HepG2 (cell line): ENCODE measurements around the gene DQX1. TPM values are rescaled to one million over a fixed set of nuclear protein-coding genes. Genes with fewer than 3 reads are reported as not detected.
A peak's percentile ranks its signal among the peaks of the same experiment; 100 is the strongest.

Experiments used
- ARNTL ChIP-seq: sonication (generic); formaldehyde crosslinking; IDR thresholded peaks from 2 replicates; pipeline ENCODE4 v1.4.0; 2020; ENCODE audit warnings: mild to moderate bottlenecking, missing genetic modification reagents
- CREB1 ChIP-seq, 2 experiments: fragments of 450-650 bp in 1 of 2; IDR thresholded peaks; 2 replicates each; pipeline ENCODE4 v1.6.1; 2016 to 2017; ENCODE audit warnings: control low read depth in 1 of 2, mild to moderate bottlenecking in 1 of 2, missing compliant biosample characterization in 1 of 2, missing genetic modification characterization in 1 of 2
- CREM ChIP-seq, 2 experiments: sonication (generic) in 1 of 2; formaldehyde crosslinking in 1 of 2; IDR thresholded peaks; 2 replicates each; pipeline versions ENCODE4 v1.4.0 to v1.6.1; 2016 to 2020; ENCODE audit warnings: antibody characterized with exemption in 1 of 2, mild to moderate bottlenecking in 1 of 2, missing genetic modification reagents in 1 of 2
- HNF1A ChIP-seq, 2 experiments: sonication (generic) in 1 of 2; formaldehyde crosslinking in 1 of 2; IDR thresholded peaks; 2 replicates each; pipeline versions ENCODE4 v1.4.0 to v1.6.1; 2016 to 2020; ENCODE audit warnings: borderline replicate concordance in 1 of 2, low read depth in 1 of 2, mild to moderate bottlenecking in 1 of 2, missing genetic modification reagents in 1 of 2
- HNF4G ChIP-seq, 2 experiments: sonication (generic) in 1 of 2; formaldehyde crosslinking in 1 of 2; IDR thresholded peaks; 2 replicates each; pipeline versions ENCODE4 v1.4.0 to v1.6.1; 2011 to 2020; ENCODE audit warnings: borderline replicate concordance in 2 of 2, low read depth in 2 of 2, mild to moderate bottlenecking in 2 of 2, low read length in 1 of 2, missing genetic modification reagents in 1 of 2, moderate library complexity in 1 of 2
- KAT7 ChIP-seq: IDR thresholded peaks from 2 replicates; pipeline ENCODE4 v1.6.1; 2018; ENCODE audit warnings: borderline replicate concordance, missing compliant biosample characterization
- MIXL1 ChIP-seq: IDR thresholded peaks from 2 replicates; pipeline ENCODE4 v1.6.1; 2016
- PITX1 ChIP-seq: sonication (generic); formaldehyde crosslinking; IDR thresholded peaks from 2 replicates; pipeline ENCODE4 v1.5.1; 2020; ENCODE audit warnings: mild to moderate bottlenecking, missing genetic modification reagents
- SMAD1 ChIP-seq: sonication (generic); formaldehyde crosslinking; IDR thresholded peaks from 2 replicates; pipeline ENCODE4 v1.4.0; 2020; ENCODE audit warnings: missing genetic modification reagents, low read depth, mild to moderate bottlenecking, borderline replicate concordance
- TFE3 ChIP-seq: IDR thresholded peaks from 2 replicates; pipeline ENCODE4 v1.6.1; 2016
- ZFP91 ChIP-seq: sonication (generic); formaldehyde crosslinking; IDR thresholded peaks from 2 replicates; pipeline ENCODE4 v1.9.0; 2022; ENCODE audit warnings: missing genetic modification reagents, mild to moderate bottlenecking, borderline replicate concordance
- ZIK1 ChIP-seq: sonication (generic); formaldehyde crosslinking; IDR thresholded peaks from 2 replicates; pipeline ENCODE4 v1.5.0; 2020; ENCODE audit warnings: mild to moderate bottlenecking, low read depth, missing genetic modification reagents, borderline replicate concordance
- ZNF317 ChIP-seq: sonication (generic); formaldehyde crosslinking; IDR thresholded peaks from 2 replicates; pipeline ENCODE4 v1.5.0; 2020; ENCODE audit warnings: mild to moderate bottlenecking, missing genetic modification reagents
- ZNF558 ChIP-seq: sonication (generic); formaldehyde crosslinking; IDR thresholded peaks from 2 replicates; pipeline ENCODE4 v1.9.0; 2022; ENCODE audit warnings: mild to moderate bottlenecking, missing genetic modification reagents, borderline replicate concordance
- ZNF574 ChIP-seq: sonication (generic); formaldehyde crosslinking; IDR thresholded peaks from 2 replicates; pipeline ENCODE4 v1.4.0; 2020; ENCODE audit warnings: missing genetic modification reagents
- polyA plus RNA-seq, 8 experiments: library from polyadenylated mRNA; depleted of rRNA in 3 of 8; stranded (reverse) in 7 of 8; unstranded in 1 of 8; fragments of >200 nt; fragmentation: Illumina TruSeq in 4 of 8; extraction: Trizol in 4 of 8; gene quantifications; 2 replicates each; pipeline versions ENCODE4 v1.2.1 to v1.2.3, GENCODE V29; 2011 to 2016; ENCODE audit warnings: low read depth in 4 of 8, missing spikeins in 1 of 8, mixed read lengths in 1 of 8; ENCODE audit not compliant: insufficient read depth in 1 of 8
- total RNA-seq, 5 experiments: library from RNA; depleted of rRNA; stranded (reverse); fragments of >200 nt; fragmentation: Illumina TruSeq; extraction: Trizol; gene quantifications; 2 replicates each; pipeline ENCODE4 v1.2.3, GENCODE V29; 2016; ENCODE audit warnings: low read depth in 1 of 5

Gene DQX1
- total and polyA plus RNA-seq, 2 of the 13 experiments (the other 11 are each of a cell fraction or from before 2014, with no cell fraction given), result 27.6 to 89.8 TPM

- peak; percentile 18; the same call in 1 of the 2 replicates for TF ChIP-seq ZNF574 (CRISPR knock-in tag)
- TF ChIP-seq SMAD1 (CRISPR knock-in tag), result no peak
- TF ChIP-seq ZIK1 (CRISPR knock-in tag), result no peak
- TF ChIP-seq HNF4G (IDR thresholded peaks at IDR 0.05; ENCODE audit: borderline replicate concordance, low read depth, low read length), result peak; percentile 31; the same call in 1 of the 2 replicates
- TF ChIP-seq HNF4G (CRISPR knock-in tag; IDR thresholded peaks at IDR 0.05; ENCODE audit: borderline replicate concordance, low read depth), result no peak
- TF ChIP-seq HNF1A (IDR thresholded peaks at IDR 0.05; ENCODE audit: low read depth), result no peak
- TF ChIP-seq HNF1A (CRISPR knock-in tag; IDR thresholded peaks at IDR 0.05; ENCODE audit: borderline replicate concordance), result no peak
- peak; percentile 44; the same call in 1 of the 2 replicates for TF ChIP-seq CREM (IDR thresholded peaks at IDR 0.05)
- no peak for TF ChIP-seq CREM (CRISPR knock-in tag; IDR thresholded peaks at IDR 0.05)
- TF ChIP-seq ZNF558 (CRISPR knock-in tag), result no peak
- 0 out of 2 replicates have a peak, but pooled peaks have one; percentile 15 for TF ChIP-seq TFE3 (CRISPR knock-in tag)
- peak; percentile 38; the same call in 1 of the 2 replicates for TF ChIP-seq MIXL1 (CRISPR knock-in tag)
- 0 out of 2 replicates have a peak, but pooled peaks have one; percentile 15 for TF ChIP-seq CREB1 (IDR thresholded peaks at IDR 0.05)
- TF ChIP-seq CREB1 (CRISPR knock-in tag; IDR thresholded peaks at IDR 0.05), result 0 out of 2 replicates have a peak, but pooled peaks have one; percentile 11
- no peak for TF ChIP-seq ARNTL (CRISPR knock-in tag)
- TF ChIP-seq ZFP91 (CRISPR knock-in tag), result no peak
- TF ChIP-seq KAT7 (CRISPR knock-in tag), result no peak
- no peak for TF ChIP-seq ZNF317 (CRISPR knock-in tag)
- no peak; the same call in 1 of the 2 replicates for TF ChIP-seq PITX1 (CRISPR knock-in tag)
These were observed 39.9 kb downstream of the DQX1 start (continued) for GRCh38 chr2:74486141-74486540.
